Spleen (tissue), 7 donors: ENCODE results near the gene VPS8.

ENCODE experiments used
- POLR2A ChIP-seq, 3 donors: fragments of 450-650 bp; IDR thresholded peaks; one replicate each; pipeline ENCODE4 v1.5.1; 2017; ENCODE audit warnings: antibody characterized with exemption in 3 of 3, mild to moderate bottlenecking in 1 of 3
- POLR2AphosphoS5 ChIP-seq, 3 donors: sonication (generic); formaldehyde crosslinking; IDR thresholded peaks; one replicate each; pipeline ENCODE4 v1.5.1; 2017; ENCODE audit warnings: antibody characterized with exemption in 3 of 3
- TF ChIP-seq, protein P1 (sequence below), 11 experiments: fragments of 200-600 bp in 7 of 11; fragments of 450-650 bp in 4 of 11; sonication (generic) in 4 of 11; IDR thresholded peaks in 8 of 11; conservative IDR thresholded peaks in 3 of 11; 1 replicate in 7 of 11; 2 replicates in 4 of 11; pipeline versions ENCODE4 v1.4.0 to v1.8.0; 2016 to 2021; ENCODE audit warnings: antibody characterized with exemption in 11 of 11, inconsistent platforms in 4 of 11, mild to moderate bottlenecking in 1 of 11
- donor health status: DM: no; HTN: no; CAD: no; lungs with moderate emphysema.
- donor health status: DM: no; HTN: no; CAD: no.
- donor health status: DM: no; HTN: no; CAD: no.

DNA sequence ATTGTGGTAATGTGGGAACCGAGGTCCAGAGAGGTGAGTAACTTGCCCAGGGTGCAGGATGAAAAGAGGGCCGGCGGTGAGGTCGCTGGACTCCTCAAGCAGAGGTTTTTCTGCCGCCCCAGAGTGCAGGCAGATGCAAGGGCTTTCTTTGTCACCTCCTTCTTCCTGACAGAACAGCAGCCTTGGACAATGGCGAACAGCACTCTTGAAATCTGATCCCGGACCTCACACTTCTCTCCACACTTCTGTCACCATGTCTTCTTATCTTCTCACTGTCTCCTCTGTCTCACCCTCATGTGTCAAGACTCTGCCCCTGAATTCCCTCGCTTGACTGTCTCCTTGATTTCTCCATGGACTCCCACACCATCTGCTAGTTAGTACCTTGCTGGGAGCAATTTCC, 15.4 kb upstream of the VPS8 start:
- TF ChIP-seq, protein P1, sequence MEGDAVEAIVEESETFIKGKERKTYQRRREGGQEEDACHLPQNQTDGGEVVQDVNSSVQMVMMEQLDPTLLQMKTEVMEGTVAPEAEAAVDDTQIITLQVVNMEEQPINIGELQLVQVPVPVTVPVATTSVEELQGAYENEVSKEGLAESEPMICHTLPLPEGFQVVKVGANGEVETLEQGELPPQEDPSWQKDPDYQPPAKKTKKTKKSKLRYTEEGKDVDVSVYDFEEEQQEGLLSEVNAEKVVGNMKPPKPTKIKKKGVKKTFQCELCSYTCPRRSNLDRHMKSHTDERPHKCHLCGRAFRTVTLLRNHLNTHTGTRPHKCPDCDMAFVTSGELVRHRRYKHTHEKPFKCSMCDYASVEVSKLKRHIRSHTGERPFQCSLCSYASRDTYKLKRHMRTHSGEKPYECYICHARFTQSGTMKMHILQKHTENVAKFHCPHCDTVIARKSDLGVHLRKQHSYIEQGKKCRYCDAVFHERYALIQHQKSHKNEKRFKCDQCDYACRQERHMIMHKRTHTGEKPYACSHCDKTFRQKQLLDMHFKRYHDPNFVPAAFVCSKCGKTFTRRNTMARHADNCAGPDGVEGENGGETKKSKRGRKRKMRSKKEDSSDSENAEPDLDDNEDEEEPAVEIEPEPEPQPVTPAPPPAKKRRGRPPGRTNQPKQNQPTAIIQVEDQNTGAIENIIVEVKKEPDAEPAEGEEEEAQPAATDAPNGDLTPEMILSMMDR (IDR thresholded peaks at IDR 0.05 in 8 of 11, conservative IDR thresholded peaks at IDR 0.05 in 3 of 11) = no peak
- no peak for TF ChIP-seq POLR2AphosphoS5 (IDR thresholded peaks at IDR 0.05)
- TF ChIP-seq POLR2A (IDR thresholded peaks at IDR 0.05) = no peak
